ENCODE results near the gene YY1AP1. TPM values are rescaled to one million over a fixed set of nuclear protein-coding genes. Genes with fewer than 3 reads are reported as not detected.

Gene YY1AP1
- total RNA-seq, 1 experiment from 2014 or later, result 40.3 TPM

DNA sequence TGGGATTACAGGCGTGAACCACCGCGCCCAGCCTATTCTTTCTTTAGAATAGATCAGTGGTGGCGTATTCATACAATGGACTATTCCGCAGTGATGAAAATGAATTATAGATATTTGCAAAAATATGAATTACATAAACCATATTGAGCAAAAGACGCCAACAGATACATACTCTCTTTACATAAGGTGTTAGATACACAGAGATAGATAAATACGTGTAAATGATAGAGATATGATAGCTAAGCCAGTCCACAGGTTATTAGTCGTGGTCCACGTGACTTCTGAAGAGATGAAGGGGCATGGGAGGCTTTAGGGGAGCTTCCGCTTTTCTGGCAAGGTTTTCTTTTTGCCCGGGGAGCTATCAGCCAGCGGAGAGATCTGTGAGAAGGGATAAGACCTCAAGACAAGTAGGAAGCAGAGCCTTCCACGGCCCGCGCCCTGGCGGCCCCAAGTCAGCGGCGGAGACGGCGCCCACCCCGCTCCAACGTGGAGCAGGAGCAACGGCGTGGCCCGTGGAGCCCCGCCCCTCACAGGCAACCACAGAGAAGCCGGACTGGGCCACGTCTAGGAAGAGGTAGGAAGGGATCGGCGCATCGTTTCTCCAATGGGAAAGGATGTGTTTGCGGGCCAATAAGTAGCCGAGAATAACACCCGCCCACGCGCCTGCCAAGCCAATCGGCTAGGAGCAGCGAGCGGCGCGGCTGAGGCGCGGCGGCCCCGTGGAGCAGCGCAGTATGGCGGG lies 78.9 kb downstream of the YY1AP1 start, which contains the start of gene MSTO1 (continued):
- TF ChIP-seq, protein P1, sequence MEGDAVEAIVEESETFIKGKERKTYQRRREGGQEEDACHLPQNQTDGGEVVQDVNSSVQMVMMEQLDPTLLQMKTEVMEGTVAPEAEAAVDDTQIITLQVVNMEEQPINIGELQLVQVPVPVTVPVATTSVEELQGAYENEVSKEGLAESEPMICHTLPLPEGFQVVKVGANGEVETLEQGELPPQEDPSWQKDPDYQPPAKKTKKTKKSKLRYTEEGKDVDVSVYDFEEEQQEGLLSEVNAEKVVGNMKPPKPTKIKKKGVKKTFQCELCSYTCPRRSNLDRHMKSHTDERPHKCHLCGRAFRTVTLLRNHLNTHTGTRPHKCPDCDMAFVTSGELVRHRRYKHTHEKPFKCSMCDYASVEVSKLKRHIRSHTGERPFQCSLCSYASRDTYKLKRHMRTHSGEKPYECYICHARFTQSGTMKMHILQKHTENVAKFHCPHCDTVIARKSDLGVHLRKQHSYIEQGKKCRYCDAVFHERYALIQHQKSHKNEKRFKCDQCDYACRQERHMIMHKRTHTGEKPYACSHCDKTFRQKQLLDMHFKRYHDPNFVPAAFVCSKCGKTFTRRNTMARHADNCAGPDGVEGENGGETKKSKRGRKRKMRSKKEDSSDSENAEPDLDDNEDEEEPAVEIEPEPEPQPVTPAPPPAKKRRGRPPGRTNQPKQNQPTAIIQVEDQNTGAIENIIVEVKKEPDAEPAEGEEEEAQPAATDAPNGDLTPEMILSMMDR (IDR thresholded peaks at IDR 0.05 in 2 of 3, conservative IDR thresholded peaks at IDR 0.05 in 1 of 3; ENCODE audit: borderline replicate concordance in 1 of 3, insufficient read depth in 1 of 3, low read depth in 2 of 3, low read length in 2 of 3), result no peak
- TF ChIP-seq FOSL1 (IDR thresholded peaks at IDR 0.05; ENCODE audit: low read depth) (no peak), EGR1 (IDR thresholded peaks at IDR 0.05; ENCODE audit: low read depth) (peak; percentile 91), ELF1 (IDR thresholded peaks at IDR 0.05; ENCODE audit: borderline replicate concordance, low read depth) (0 out of 2 replicates have a peak, but pooled peaks have one; percentile 30), RAD21 (IDR thresholded peaks at IDR 0.05; ENCODE audit: low read depth) (no peak), JUND (IDR thresholded peaks at IDR 0.05) (no peak)
- TF ChIP-seq, protein P2, sequence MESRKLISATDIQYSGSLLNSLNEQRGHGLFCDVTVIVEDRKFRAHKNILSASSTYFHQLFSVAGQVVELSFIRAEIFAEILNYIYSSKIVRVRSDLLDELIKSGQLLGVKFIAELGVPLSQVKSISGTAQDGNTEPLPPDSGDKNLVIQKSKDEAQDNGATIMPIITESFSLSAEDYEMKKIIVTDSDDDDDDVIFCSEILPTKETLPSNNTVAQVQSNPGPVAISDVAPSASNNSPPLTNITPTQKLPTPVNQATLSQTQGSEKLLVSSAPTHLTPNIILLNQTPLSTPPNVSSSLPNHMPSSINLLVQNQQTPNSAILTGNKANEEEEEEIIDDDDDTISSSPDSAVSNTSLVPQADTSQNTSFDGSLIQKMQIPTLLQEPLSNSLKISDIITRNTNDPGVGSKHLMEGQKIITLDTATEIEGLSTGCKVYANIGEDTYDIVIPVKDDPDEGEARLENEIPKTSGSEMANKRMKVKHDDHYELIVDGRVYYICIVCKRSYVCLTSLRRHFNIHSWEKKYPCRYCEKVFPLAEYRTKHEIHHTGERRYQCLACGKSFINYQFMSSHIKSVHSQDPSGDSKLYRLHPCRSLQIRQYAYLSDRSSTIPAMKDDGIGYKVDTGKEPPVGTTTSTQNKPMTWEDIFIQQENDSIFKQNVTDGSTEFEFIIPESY (IDR thresholded peaks at IDR 0.05; ENCODE audit: extremely low read depth, insufficient replicate concordance, low read length), result no peak
- TF ChIP-seq, protein P3, sequence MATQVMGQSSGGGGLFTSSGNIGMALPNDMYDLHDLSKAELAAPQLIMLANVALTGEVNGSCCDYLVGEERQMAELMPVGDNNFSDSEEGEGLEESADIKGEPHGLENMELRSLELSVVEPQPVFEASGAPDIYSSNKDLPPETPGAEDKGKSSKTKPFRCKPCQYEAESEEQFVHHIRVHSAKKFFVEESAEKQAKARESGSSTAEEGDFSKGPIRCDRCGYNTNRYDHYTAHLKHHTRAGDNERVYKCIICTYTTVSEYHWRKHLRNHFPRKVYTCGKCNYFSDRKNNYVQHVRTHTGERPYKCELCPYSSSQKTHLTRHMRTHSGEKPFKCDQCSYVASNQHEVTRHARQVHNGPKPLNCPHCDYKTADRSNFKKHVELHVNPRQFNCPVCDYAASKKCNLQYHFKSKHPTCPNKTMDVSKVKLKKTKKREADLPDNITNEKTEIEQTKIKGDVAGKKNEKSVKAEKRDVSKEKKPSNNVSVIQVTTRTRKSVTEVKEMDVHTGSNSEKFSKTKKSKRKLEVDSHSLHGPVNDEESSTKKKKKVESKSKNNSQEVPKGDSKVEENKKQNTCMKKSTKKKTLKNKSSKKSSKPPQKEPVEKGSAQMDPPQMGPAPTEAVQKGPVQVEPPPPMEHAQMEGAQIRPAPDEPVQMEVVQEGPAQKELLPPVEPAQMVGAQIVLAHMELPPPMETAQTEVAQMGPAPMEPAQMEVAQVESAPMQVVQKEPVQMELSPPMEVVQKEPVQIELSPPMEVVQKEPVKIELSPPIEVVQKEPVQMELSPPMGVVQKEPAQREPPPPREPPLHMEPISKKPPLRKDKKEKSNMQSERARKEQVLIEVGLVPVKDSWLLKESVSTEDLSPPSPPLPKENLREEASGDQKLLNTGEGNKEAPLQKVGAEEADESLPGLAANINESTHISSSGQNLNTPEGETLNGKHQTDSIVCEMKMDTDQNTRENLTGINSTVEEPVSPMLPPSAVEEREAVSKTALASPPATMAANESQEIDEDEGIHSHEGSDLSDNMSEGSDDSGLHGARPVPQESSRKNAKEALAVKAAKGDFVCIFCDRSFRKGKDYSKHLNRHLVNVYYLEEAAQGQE (IDR thresholded peaks at IDR 0.05; ENCODE audit: low read depth), result no peak

Other genes with a start within 250 kb of the YY1AP1 start
- gene ASH1L, start 126.0 kb downstream of the YY1AP1 start, total RNA-seq (2021; ENCODE audit: unreplicated experiment), result 30.5 TPM
- gene MSTO1, start 78.6 kb downstream of the YY1AP1 start, total RNA-seq (2021; ENCODE audit: unreplicated experiment), result 56.4 TPM
- gene DAP3, start 317 bp upstream of the YY1AP1 start, total RNA-seq (2021; ENCODE audit: unreplicated experiment), result 148 TPM
- gene GON4L, start 168.4 kb upstream of the YY1AP1 start, total RNA-seq (2021; ENCODE audit: unreplicated experiment), result 40.8 TPM
- 0.17 TPM for gene SYT11, start 170.8 kb upstream of the YY1AP1 start, total RNA-seq (2021; ENCODE audit: unreplicated experiment)
- 10.2 TPM for gene RIT1, start 222.6 kb upstream of the YY1AP1 start, total RNA-seq (2021; ENCODE audit: unreplicated experiment)
- 60.7 TPM for gene KHDC4, start 245.6 kb upstream of the YY1AP1 start, total RNA-seq (2021; ENCODE audit: unreplicated experiment)